HG03159 (cell line): ENCODE measurements around the gene TAF9B.
"Not testable (repeated sequence)": the region's sequence is repeated elsewhere in the genome, so short reads cannot be mapped to it uniquely, and the experiment has no call there.

Experiments
- ATAC-seq: cut with Tn5 transposase; IDR thresholded peaks from one replicate; pipeline ENCODE4 v1.9.1; 2021; ENCODE audit warnings: mild to moderate bottlenecking, moderate library complexity; ENCODE audit not compliant: unreplicated experiment

TAF9B gene, protein sequence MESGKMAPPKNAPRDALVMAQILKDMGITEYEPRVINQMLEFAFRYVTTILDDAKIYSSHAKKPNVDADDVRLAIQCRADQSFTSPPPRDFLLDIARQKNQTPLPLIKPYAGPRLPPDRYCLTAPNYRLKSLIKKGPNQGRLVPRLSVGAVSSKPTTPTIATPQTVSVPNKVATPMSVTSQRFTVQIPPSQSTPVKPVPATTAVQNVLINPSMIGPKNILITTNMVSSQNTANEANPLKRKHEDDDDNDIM

GRCh38 chrX:78139160-78140123 is at the start of gene TAF9B:
TAF9B (minus strand) TSS chrX:78139650; CDS start chrX:78139611, 39 bp downstream.
- ATAC-seq, result peak; percentile 91

DNA sequence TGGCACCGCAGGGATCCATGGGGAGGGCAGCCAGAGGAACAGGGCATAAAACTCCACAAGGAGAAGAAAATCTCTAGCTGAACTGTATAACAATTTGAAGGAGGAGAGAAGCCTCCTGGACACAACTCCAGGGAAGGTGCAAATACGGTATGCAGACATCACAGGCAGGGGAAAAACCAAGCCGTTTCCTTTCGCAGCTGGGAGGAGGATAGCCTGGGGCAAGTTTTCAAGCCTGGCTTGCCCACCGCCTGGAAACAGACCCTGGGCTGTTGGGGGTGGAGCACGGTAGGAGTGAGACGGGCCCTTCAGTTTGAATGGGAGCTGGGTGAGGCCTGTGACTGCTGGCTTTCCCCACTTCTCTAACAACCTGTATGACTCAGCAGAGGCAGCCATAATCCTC is 43.4 kb upstream of the TAF9B start:
- no peak for ATAC-seq

GRCh38 chrX:78181307-78181706 is 41.9 kb upstream of the TAF9B start:
- ATAC-seq, result no peak

DNA sequence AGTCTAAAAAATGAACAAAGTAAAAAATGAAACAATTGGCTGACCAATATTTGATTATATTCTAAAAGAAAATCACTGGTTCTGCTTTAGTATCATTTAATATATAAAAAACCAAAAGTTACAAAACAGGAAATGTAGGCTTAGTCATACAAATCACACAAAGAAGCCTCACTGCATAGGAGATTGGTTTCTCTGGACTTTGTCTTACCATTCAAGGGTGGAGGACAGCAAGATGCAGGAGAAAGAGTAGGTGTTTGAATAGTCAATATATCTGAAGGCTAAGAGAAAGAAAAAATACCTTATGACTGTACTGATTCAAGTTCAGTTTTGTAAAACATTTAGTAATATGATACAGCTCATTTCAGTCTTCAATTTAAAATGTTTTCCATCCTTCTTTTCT is 28.6 kb upstream of the TAF9B start:
- no peak for ATAC-seq

DNA sequence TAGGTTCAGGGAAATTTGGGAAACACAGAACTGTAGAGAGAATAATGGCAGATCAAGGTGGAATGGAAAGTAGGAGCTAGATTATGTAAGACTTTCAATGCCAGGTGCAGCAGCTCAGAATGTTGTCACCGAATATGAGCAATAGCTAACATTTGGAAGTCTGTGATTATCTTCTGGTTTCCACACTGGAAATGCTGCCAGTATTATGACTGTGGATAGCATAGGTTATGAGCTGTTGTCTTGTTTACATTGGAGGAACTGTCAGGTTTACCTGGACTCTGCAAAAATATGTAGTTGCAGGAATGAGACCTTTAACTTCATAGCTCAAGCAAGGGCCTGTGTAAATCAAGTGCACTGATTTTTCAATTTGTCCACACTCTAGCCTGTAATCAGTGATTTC is 26.0 kb upstream of the TAF9B start:
- ATAC-seq, result no peak

GRCh38 chrX:78163175-78163574 is 23.7 kb upstream of the TAF9B start:
- ATAC-seq, result not testable (repeated sequence)

GRCh38 chrX:78160711-78161110 is 21.3 kb upstream of the TAF9B start:
- ATAC-seq, result not testable (repeated sequence)

DNA sequence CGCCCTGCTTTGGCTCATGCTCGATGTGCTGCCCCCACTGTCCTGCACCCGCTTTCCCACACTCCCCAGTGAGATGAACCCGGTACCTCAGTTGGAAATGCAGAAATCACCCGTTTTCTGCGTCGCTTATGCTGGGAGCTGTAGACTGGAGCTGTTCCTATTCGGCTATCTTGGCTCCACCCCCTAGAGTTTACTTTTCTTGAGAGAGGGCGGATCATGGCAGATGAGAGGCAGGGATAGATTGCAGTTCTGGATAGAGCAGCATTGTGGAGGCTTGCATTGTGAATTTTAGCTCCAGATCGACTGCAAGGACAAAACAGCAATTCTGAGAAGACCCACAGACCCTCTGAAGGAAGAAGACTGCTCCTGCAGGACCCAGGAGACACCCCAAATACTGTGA is 18.4 kb upstream of the TAF9B start:
- ATAC-seq, result not testable (repeated sequence)

DNA sequence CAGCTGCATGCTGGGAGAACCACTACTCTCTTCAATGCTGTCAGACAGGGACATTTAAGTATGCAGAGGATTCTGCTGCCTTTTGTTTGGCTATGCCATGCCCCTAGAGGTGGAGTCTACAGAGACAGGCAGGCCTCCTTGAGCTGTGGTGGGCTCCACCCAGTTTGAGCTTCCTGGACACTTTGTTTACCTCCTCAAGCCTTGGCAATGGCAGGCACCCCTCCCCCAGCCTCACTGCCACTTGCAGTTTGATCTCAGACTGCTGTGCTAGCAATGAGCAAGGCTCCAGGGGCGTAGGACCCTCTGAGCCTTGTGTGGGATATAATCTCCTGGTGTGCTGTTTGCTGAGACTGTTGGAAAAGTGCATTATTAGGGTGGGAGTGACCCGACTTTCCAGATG is 17.9 kb upstream of the TAF9B start:
- not testable (repeated sequence) for ATAC-seq

DNA sequence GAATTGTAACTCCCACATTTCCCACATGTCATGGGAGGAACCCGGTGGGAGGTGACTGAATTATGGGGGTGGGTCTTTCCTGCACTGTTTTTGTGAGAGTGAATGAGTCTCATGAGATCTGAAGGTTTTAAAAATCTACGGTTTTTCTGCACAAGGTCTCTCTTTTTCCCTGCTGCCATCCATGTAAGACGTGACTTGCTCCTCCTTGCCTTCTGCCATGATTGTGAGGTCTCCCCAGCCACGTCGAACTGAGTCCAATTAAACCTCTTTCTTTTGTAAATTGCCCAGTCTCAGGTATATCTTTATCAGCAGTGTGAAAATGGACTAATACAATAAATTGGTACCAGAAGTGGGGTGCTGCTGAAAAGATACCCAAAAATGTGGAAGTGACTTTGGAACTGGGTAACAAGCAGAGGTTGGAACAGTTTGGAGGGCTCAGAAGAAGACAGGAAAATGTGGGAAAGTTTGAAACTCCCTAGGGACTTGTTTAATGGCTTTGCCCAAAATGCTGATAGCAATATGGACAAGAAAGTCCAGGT is 7.6 kb upstream of the TAF9B start:
- not testable (repeated sequence) for ATAC-seq

DNA sequence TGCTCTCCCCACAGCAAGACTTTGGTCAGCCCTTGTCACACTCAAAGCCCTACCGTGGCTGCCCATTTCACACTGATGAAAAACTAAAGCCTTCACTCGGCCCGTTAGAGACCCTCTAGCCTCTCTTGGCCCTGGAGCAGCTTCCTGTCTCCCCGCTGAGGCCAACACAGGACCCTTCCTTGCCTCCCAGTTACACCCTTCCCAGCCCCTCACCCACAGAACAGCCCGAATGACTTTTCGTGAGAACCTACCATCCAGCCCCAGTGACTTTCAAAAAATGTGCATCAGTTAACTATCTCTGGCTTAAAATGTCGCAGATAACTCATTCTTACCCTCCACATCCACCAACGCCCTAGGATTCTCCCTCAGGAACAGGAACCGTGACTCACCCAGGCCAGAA is 756 bp upstream of the TAF9B start:
- ATAC-seq, result no peak

GRCh38 chrX:78133238-78133960 is 6.1 kb downstream of the TAF9B start:
- no peak for ATAC-seq

GRCh38 chrX:78131117-78131516 is 8.3 kb downstream of the TAF9B start:
- ATAC-seq, result no peak

DNA sequence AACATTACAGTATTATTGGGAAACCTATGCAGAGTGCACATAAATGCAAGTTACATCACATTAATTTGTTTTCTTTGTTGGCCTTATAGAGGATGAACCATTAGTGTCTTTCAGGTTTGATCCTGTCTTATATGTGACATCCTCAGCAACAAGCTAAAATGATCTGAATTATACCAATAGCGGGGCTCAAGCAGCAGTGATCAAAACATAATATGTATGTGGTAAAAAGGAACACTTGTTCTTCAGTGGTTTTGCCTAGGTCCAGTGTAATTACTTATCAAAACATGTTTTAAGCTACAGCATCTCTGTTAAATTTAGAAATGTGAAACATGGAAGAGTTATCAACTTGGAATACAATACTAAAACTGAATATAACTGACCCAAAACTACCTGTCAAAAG is 9.1 kb downstream of the TAF9B start:
- no peak for ATAC-seq

DNA sequence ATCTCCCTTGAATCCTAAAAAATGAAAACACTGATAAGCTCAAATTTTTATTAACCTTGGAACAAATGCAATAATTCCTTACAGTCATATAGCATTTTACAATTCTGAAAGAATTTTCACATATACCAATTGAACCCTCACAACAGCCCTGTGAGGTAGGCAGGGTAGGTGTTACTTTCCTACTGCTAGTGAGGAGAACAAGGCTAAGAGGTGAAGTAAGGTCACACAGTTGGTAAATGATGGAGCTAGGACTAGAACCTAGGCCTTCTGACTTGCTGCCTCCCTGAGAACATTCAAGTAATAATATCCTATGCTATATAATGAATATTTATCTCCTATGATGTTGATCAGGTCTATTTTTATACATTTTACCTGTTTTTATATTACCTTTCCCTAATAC is 9.7 kb downstream of the TAF9B start:
- no peak for ATAC-seq

GRCh38 chrX:78125781-78126180 is 13.7 kb downstream of the TAF9B start:
- not testable (repeated sequence) for ATAC-seq

DNA sequence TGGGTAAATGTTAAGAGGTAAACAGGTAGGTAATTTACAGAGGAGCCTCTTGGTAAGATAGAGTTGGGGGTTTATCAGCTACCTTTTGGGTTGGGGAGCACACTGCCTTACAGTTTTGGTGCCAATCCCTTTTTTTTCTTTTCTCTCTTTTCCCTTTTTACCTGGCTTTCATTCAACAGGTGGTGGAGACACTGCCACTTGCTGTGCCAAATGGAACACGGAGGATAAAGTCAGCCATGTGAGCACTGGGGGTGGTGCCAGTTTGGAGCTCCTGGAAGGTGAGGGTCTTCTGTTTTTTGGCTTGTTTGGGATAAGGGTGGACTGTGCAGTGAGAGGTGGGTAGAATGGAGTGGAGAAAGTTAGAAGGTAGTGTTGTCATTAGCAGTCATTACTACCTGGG is 14.3 kb downstream of the TAF9B start:
- no peak for ATAC-seq

- ATAC-seq, result no peak
Observed at GRCh38 chrX:78124307-78124706, 15.1 kb downstream of the TAF9B start.

GRCh38 chrX:78123190-78123589 is 16.3 kb downstream of the TAF9B start:
- ATAC-seq, result no peak

GRCh38 chrX:78119521-78120227 is 19.8 kb downstream of the TAF9B start:
- ATAC-seq, result no peak

DNA sequence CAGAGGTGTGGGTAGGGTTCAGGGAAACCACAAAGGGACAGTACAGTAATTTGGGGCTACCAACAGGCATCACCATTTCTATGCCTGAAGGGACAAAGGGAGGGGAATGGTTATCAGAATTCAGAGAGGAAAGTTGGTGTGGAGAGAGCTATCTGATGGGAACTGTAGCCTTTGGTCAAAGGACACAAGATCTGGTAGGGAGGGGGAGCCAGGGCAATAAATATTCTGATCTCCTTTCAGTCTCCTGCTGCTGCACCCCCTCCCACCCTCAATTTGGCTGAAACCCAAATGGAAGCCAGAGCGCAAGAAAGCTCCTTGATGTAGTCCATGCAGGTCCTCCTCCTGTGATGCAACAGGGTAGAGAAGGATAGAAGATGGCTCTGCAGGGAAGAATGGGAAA is 20.8 kb downstream of the TAF9B start:
- no peak for ATAC-seq
